Activated T-helper 17 cell treated with anti-CD3 and anti-CD28 coated beads, Interleukin-2, amount 50 U/mL, for 72 hours (primary cell): Measurements from ENCODE around the gene SUDS3. TPM values are rescaled to one million over a fixed set of nuclear protein-coding genes. Genes with fewer than 3 reads are reported as not detected.

Experiments
- ATAC-seq: fragments of 150-1000 bp; cut with Tn5 transposase; replicated peaks from 2 replicates; pipeline ENCODE4 v1.10.0; 2021; ENCODE audit warnings: mild to moderate bottlenecking, moderate library complexity
- H3K27ac Mint-ChIP-seq: one replicate; pipeline ENCODE4 v1.8.0; 2022; ENCODE audit warnings: mixed read lengths
- H3K27me3 Mint-ChIP-seq: one replicate; pipeline ENCODE4 v1.8.0; 2022; ENCODE audit warnings: mixed read lengths
- H3K36me3 Mint-ChIP-seq: one replicate; pipeline ENCODE4 v1.8.0; 2022; ENCODE audit warnings: low read depth, mild to moderate bottlenecking, mixed read lengths
- H3K4me1 Mint-ChIP-seq: one replicate; pipeline ENCODE4 v1.8.0; 2022; ENCODE audit warnings: mixed read lengths
- H3K4me3 Mint-ChIP-seq: one replicate; pipeline ENCODE4 v1.8.0; 2022; ENCODE audit warnings: mild to moderate bottlenecking, mixed read lengths
- H3K9me3 Mint-ChIP-seq: one replicate; pipeline ENCODE4 v1.8.0; 2022; ENCODE audit warnings: mixed read lengths
- total RNA-seq, 2 donors: library from RNA; stranded (reverse); gene quantifications; one replicate each; pipeline ENCODE4 v1.2.3, GENCODE V29; 2022

Gene SUDS3, protein sequence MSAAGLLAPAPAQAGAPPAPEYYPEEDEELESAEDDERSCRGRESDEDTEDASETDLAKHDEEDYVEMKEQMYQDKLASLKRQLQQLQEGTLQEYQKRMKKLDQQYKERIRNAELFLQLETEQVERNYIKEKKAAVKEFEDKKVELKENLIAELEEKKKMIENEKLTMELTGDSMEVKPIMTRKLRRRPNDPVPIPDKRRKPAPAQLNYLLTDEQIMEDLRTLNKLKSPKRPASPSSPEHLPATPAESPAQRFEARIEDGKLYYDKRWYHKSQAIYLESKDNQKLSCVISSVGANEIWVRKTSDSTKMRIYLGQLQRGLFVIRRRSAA
- 10 to 100 TPM; 24.2 to 30.8 TPM for total RNA-seq

DNA sequence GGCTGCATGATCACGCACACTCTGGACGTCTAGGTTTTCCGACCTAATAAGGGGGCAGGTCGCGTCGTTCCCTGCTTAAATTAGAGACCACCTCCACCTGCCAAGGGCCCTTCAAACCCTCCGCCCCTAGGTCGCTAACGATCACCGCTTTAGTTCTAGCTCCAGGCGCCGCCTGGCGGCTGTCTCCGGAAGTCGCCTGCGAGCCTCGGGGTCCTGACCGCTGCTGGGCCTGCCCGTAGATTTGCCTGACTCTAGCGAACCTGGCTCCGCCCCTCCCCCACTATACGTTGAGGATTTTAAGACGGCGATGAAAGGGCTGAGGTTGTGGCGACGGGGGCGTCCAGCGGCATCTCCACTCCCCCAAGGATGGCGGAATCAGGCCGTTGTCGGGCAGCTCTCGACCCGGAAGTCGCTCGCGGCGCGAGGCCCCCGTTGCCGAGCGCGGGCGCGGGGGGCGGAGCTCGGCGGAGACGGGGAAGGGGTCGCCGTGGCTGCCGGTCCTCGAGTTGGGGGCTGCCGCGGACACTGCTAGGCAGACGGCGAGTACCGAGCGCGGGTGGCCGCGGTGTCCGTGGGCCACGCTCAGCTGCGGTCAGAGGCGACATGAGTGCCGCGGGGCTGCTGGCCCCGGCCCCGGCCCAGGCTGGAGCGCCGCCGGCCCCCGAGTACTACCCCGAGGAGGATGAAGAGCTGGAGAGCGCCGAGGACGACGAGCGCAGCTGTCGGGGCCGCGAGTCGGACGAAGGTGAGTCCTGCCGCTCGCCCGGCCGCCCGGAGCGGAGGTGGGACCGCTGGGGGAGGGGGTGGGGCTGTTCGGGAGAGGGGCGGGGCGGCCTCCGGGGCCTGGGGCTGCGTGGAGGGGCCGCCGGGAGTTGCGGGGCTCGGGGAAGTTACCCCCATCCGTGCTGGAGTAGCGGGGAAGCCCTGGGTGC, at the start of gene SUDS3:
Gene SUDS3, plus strand, starts transcription at position 467 of the 932 bp plus-strand sequence. Its CDS starts 137 bp downstream, at position 604.
- peak within 1 kb of the TSS; percentile 92 for H3K4me3 Mint-ChIP-seq
- peak; percentile 27 for ATAC-seq
- H3K27ac Mint-ChIP-seq = peak within 1 kb of the TSS; percentile 99
- H3K27me3 Mint-ChIP-seq = no peaks in the 10 kb centered on the region
- no peaks in the 10 kb centered on the region for H3K9me3 Mint-ChIP-seq
- peaks cover 34% of the 10 kb centered on the region for H3K36me3 Mint-ChIP-seq
- H3K4me1 Mint-ChIP-seq = peaks cover 18% of the 10 kb centered on the region

DNA sequence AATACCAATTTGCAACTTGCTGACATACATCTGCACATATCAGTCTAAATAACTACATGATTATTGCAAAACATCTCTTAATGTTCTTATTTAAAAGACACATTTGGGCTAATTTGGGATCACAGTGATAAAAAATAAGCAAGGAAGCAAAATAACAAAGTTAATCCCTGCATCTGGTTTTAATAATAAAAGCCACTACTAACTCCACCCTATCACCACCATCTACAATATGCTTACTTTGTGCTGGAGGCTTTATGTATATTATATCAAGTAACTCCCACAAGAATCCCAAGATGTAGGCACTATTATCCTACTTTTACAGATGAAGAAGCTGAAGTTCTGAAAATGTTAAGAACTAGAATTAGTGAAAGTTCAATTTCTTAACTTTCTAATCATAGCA, 49.4 kb upstream of the SUDS3 start:
- Mint-ChIP-seq H3K4me1 (peaks cover 16% of the 10 kb centered on the region), H3K27me3 (no peaks in the 10 kb centered on the region), H3K9me3 (no peaks in the 10 kb centered on the region), H3K36me3 (peaks cover 27% of the 10 kb centered on the region), H3K27ac (no peak overlapping the region), H3K4me3 (no peak overlapping the region)
- ATAC-seq = no peak

DNA sequence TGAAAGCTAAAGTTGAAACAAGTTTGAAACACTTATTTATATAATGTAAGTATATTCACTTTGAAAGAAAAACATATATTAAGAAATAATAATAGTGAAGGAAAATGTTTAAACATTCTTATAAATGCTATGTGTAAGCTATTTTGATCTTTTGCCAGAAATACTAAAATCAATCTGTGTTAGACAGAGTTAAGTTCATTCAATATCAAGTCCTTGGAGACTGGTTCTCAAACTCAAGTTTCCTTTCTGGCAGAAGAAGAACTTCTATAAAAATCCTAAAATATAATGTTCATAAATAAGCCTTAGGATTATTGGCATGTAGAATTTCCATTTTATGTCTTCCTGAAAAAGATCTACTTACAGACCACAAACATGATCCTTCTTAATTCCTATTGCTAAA, 49.0 kb upstream of the SUDS3 start:
- H3K9me3 Mint-ChIP-seq = no peaks in the 10 kb centered on the region
- H3K36me3 Mint-ChIP-seq = peaks cover 27% of the 10 kb centered on the region
- ATAC-seq = no peak
- H3K27ac Mint-ChIP-seq = no peak overlapping the region
- no peaks in the 10 kb centered on the region for H3K27me3 Mint-ChIP-seq
- no peak overlapping the region for H3K4me3 Mint-ChIP-seq
- peaks cover 19% of the 10 kb centered on the region for H3K4me1 Mint-ChIP-seq

DNA sequence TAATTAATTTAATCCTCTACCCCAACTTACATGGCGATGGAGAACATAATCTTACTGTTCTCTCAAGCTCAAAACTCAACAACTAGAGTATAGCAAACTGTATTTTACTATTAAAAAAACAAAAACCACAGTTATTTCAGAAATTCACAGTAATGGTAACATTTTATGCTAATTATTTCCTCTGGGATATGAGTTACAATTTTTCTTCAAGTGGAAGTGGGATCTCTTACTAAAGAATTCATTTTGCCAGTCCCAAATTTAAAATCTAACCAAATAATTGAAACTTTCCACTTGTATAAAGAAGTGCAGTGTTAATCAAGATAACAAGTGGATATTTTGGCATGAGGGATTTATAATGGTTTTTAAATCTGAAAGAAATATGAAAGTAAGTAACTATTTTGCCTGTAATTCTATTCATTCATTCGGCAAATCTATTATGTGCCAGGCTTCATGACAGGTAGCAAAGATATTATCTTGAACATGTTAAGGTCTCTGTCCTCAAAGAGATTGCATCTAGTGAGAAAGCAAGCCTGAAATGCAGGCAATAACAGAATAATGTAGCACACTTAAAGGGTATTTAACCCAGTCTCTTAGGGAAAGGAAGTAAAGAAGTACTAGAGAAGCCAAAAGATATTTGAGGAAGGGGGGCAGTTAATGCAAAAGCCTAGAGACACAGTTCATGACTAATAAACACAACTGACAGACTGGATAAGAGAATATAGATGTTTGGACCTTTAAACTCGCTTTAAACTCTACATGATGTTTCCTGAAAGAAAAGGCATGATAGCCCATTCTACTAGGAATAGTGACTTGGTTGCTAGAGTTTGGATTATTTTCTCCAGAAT, 47.6 kb upstream of the SUDS3 start:
- H3K27me3 Mint-ChIP-seq = no peaks in the 10 kb centered on the region

DNA sequence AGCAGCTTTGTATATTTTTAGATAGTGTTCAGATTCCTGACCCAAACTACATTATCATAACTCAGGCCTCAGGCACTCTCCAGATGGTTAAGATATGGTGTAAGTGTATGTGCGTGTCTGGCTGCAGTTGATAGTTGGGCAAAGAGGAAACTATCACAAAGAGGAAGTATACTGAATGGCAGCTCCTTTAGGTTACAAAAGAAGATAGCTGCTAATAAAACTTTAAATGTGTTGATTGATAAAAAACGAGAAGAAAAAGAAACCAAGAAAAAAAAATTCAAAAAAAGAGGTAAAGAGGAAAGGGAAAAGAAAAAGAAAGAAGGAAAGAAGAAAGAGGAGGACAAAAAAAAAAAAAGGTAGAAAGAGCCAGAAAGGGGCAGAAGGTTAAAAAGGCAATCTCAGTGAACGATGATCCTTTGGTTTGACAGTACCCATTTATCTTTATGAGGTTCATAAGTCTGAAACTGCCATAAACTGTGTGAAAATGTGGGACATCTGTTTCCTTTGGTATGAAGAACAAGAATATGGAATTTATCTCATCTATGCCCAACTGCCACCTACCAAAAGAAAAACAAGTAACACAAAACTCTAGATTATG, 45.8 kb upstream of the SUDS3 start:
- Mint-ChIP-seq H3K27ac (no peak overlapping the region), H3K9me3 (no peaks in the 10 kb centered on the region), H3K4me1 (peaks cover 21% of the 10 kb centered on the region), H3K4me3 (no peak overlapping the region), H3K27me3 (no peaks in the 10 kb centered on the region), H3K36me3 (peaks cover 47% of the 10 kb centered on the region)
- no peak for ATAC-seq

More for the DNA sequence above, 47.6 kb upstream of the SUDS3 start:
- H3K4me1 Mint-ChIP-seq = peaks cover 27% of the 10 kb centered on the region
- peaks cover 35% of the 10 kb centered on the region for H3K36me3 Mint-ChIP-seq
- H3K27ac Mint-ChIP-seq = no peak overlapping the region
- no peak overlapping the region for H3K4me3 Mint-ChIP-seq
- no peaks in the 10 kb centered on the region for H3K9me3 Mint-ChIP-seq
- no peak for ATAC-seq

DNA sequence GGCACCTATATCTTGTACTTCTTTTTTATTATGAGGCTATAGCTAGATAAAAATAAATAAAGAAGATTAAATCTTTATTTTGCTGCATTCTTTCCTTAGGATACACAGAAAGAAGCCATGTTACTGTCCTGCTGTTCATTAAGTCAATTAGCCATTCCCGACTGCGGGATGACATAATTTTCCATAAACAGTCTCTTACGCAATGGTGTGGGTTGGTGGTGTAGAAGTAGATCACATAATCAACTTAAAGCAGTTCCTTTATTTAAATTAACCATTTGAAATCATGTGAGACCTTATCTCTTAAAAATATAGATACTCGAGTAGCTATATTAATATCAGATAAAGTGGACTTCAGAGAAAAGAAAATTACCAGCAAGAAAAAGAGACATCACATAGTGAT, 43.8 kb upstream of the SUDS3 start:
- Mint-ChIP-seq H3K27ac (no peak overlapping the region), H3K36me3 (peaks cover 46% of the 10 kb centered on the region), H3K27me3 (no peaks in the 10 kb centered on the region), H3K4me1 (peaks cover 23% of the 10 kb centered on the region), H3K9me3 (no peaks in the 10 kb centered on the region), H3K4me3 (no peak overlapping the region)
- ATAC-seq = no peak

DNA sequence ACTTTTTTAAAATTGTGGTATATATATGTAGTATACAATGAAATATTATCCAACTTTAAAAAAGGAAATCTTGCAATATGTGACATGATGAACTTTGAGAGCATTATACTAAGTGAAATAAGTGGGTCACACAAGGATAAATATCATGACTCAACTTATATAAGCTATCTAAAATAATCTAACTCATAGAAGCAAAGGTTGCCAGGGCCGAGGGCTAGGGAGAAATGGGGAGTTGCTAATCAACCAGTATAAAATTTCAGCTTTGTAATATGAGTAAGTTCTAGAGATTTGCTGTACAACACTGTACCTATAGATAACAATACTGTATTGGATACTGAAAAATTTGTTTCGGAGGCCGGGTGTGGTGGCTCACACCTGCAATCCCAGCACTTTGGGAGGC, 42.1 kb upstream of the SUDS3 start:
- H3K36me3 Mint-ChIP-seq = peaks cover 55% of the 10 kb centered on the region
- no peaks in the 10 kb centered on the region for H3K9me3 Mint-ChIP-seq
- peaks cover 36% of the 10 kb centered on the region for H3K4me1 Mint-ChIP-seq
- no peak overlapping the region for H3K27ac Mint-ChIP-seq
- no peaks in the 10 kb centered on the region for H3K27me3 Mint-ChIP-seq
- ATAC-seq = no peak
- H3K4me3 Mint-ChIP-seq = no peak overlapping the region

DNA sequence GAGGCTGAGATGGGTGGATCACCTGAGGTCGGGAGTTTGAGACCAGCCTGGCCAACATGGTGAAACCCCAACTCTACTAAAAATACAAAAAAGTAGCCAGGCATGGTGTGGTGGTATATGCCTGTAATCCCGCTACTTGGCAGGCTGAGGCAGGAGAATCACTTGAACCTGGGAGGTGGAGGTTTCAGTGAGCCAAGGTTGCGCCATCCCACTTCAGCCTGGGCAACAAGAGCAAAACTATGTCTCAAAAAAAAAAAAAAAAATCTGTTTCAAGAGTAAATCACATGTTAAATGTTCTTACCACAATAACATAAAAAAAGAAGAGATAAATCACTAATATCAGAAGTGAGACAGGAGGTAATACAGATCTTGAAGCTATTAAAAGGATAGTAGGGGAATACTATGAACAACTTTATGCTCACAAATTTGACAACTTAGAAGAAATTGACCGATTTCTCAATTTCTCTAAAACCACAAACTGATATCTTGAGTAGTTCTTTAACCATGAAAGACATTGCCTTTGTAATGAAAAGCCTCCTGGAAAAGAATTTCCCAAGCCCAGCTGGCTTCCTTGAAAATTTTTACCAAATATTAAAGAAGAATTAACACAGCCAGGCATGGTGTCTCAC, 41.3 kb upstream of the SUDS3 start:
- H3K9me3 Mint-ChIP-seq = no peaks in the 10 kb centered on the region

DNA sequence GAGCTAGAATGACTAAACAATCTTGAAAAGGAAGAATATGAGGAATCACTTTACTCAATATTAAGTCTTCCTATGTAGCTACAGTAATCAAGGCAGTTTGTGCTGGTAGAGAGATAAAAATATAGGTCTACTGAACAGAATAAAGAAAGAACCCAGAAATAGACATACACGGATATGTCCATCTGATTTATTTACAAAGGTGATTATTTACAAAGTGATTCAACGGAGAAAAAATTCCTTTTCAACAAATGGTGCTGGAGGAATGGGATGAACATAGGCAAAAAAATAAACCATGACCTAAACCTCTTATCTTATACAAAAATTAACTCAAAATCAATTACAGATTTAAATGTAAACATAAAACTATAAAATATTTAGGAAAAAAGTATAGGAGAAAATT, 40.2 kb upstream of the SUDS3 start:
- Mint-ChIP-seq H3K27ac (no peak overlapping the region), H3K27me3 (no peaks in the 10 kb centered on the region), H3K36me3 (peaks cover 54% of the 10 kb centered on the region), H3K4me3 (no peak overlapping the region), H3K9me3 (no peaks in the 10 kb centered on the region), H3K4me1 (peaks cover 30% of the 10 kb centered on the region)
- no peak for ATAC-seq

More for the DNA sequence above, 41.3 kb upstream of the SUDS3 start:
- Mint-ChIP-seq H3K27me3 (no peaks in the 10 kb centered on the region), H3K36me3 (peaks cover 59% of the 10 kb centered on the region), H3K4me1 (peaks cover 36% of the 10 kb centered on the region), H3K4me3 (no peak overlapping the region), H3K27ac (no peak overlapping the region)
- ATAC-seq = no peak

DNA sequence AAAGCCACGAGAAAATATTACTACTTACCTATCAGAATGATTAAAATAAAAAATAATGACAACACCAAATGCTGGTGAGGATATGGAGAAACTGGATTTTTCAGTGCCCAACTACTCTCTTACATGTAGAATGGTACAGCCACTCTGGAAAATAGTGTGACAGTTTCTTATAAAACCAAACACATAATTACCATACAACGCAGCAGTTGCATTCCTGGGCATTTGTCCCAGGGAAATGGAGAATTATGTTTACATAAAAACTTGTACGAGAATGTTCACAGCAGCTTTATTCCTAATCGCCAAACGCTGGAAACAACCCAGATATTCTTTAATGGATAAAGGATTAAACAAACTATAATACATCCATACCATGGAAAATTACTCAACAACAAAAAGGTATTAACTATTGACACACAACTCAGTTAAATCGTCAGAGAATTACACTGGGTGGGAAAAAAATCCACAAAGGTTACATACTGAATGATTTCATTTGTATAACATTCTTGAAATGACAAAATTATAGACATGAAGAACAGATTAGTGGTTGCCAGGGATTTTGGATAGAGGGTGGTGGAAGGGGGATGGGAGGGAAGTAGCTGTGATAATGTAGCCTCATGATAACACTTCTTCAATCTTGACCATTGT, 39.0 kb upstream of the SUDS3 start:
- Mint-ChIP-seq H3K36me3 (peaks cover 54% of the 10 kb centered on the region), H3K27ac (no peak overlapping the region), H3K27me3 (no peaks in the 10 kb centered on the region), H3K4me1 (peaks cover 27% of the 10 kb centered on the region), H3K9me3 (no peaks in the 10 kb centered on the region), H3K4me3 (no peak overlapping the region)
- ATAC-seq = no peak

DNA sequence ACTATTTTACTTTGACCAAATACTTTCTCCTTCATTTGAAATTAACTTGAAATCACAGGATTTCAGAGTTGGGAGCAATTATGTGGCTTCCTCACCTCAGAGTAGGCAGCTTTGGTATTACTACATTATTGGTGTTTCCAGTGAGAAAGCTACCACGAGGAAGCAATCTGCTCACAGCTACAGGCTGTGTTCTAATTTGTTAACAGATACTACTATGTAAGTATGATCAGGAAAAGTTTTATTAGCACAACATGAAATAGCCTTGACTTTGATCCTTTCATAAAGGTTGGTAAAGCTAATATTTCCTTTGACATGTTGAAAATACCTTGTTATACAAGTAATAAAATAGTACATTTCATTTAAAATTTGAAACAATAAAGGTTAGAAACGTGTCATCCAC, 34.3 kb upstream of the SUDS3 start:
- peaks cover 15% of the 10 kb centered on the region for H3K36me3 Mint-ChIP-seq
- ATAC-seq = no peak
- no peak overlapping the region for H3K4me3 Mint-ChIP-seq
- no peaks in the 10 kb centered on the region for H3K9me3 Mint-ChIP-seq
- no peak overlapping the region for H3K27ac Mint-ChIP-seq
- H3K4me1 Mint-ChIP-seq = peaks cover 25% of the 10 kb centered on the region
- no peaks in the 10 kb centered on the region for H3K27me3 Mint-ChIP-seq

DNA sequence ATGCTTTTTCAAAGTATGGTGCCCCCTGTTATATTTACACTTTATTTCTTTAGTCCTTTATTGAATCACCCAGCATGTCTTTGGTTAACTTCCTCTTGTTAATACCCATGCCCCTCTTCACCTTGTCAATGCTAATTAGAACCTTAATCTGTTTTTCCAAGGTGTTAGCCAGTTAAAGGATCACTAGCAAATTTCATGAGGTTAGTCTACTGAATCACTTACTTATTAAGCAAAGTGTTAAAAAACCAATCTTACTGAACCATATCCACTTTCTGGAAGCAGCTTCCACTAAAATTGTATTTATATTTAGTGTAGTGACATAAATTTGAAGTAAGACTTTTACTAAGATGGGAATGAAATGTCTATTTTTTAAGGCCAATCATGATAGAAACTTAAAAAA, 31.5 kb upstream of the SUDS3 start:
- Mint-ChIP-seq H3K27me3 (no peaks in the 10 kb centered on the region), H3K36me3 (peaks cover 4% of the 10 kb centered on the region), H3K9me3 (no peaks in the 10 kb centered on the region), H3K27ac (no peak overlapping the region), H3K4me3 (no peak overlapping the region), H3K4me1 (peaks cover 24% of the 10 kb centered on the region)
- ATAC-seq = no peak

DNA sequence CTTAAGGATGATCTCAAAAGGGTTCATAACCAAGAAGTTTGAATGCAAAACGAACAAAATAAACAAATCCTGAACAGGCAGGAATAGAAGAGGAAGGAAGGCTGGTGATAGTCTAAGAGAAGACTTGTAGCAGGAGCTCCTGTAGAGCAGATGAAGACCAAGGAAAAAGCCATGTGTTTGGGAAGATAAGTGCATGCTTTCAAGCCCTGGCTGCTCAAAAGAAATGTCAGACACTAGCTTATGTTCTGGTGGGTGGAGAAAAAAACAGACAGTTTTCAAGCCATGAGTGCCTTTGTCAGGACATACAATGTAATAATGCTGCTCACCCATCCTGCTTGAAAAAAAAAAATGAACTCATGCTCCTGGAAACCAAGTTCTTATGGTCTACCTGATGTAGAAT, 31.0 kb upstream of the SUDS3 start:
- H3K36me3 Mint-ChIP-seq = no peaks in the 10 kb centered on the region
- no peaks in the 10 kb centered on the region for H3K9me3 Mint-ChIP-seq

More for the DNA sequence above, 31.0 kb upstream of the SUDS3 start:
- no peak overlapping the region for H3K27ac Mint-ChIP-seq
- no peak for ATAC-seq
- no peaks in the 10 kb centered on the region for H3K27me3 Mint-ChIP-seq
- H3K4me1 Mint-ChIP-seq = peaks cover 28% of the 10 kb centered on the region
- H3K4me3 Mint-ChIP-seq = no peak overlapping the region
